ENCODE data around the gene GRPEL1. TPM values are rescaled to one million over a fixed set of nuclear protein-coding genes. Genes with fewer than 3 reads are reported as not detected.

Gene GRPEL1
- total RNA-seq, 4 donors from 2014 or later, result 17.0 to 34.2 (median 27.5) TPM

- H3K4me3 ChIP-seq, result peak overlapping the region; percentile 72 to 100 (median 86)
- WGBS, result 17% methylated on average over 36 of the region's 42 CpGs
- peak overlapping the region; percentile 66 to 90 (median 84) for H3K27ac ChIP-seq (replicated peaks in 1 of 4)
- peaks cover 34 to 46% (median 42%) of the 10 kb centered on the region in 4 donors for H3K4me1 ChIP-seq
- H3K27me3 ChIP-seq, result no peaks in the 10 kb centered on the region
- DNase-seq (ENCODE audit: extremely low spot score), result no peak
- H3K36me3 ChIP-seq, result no peaks in the 10 kb centered on the region
- intact Hi-C loops (cut with DNase I), result loop anchor here (10.0 kb wide), 2 partner anchors 257 to 327 kb away; partner anchors contain the start of genes BLOC1S4 and KIAA0232
- TF ChIP-seq POLR2AphosphoS5 (IDR thresholded peaks at IDR 0.05) (no peak), EP300 (IDR thresholded peaks at IDR 0.05) (no peak), CTCF (IDR thresholded peaks at IDR 0.05) (no peak), POLR2A (IDR thresholded peaks at IDR 0.05; ENCODE audit: low read depth) (no peak)
- H3K9me3 ChIP-seq, result no peaks in the 10 kb centered on the region
Observed at GRCh38 chr4:7041801-7042502, 25.9 kb downstream of the GRPEL1 start.

GRCh38 chr4:7041246-7041645, 26.6 kb downstream of the GRPEL1 start:
- peaks cover 27 to 39% (median 35%) of the 10 kb centered on the region in 4 donors for H3K4me1 ChIP-seq
- TF ChIP-seq EP300 (IDR thresholded peaks at IDR 0.05), result no peak
- TF ChIP-seq POLR2A (IDR thresholded peaks at IDR 0.05; ENCODE audit: low read depth), result no peak
- no peak for TF ChIP-seq CTCF (IDR thresholded peaks at IDR 0.05)
- TF ChIP-seq POLR2AphosphoS5 (IDR thresholded peaks at IDR 0.05), result no peak
- intact Hi-C loops (cut with DNase I), result loop anchor here (10.0 kb wide), 2 partner anchors 256 to 326 kb away; partner anchors contain the start of genes BLOC1S4 and KIAA0232

GRCh38 chr4:7040765-7041164, 27.1 kb downstream of the GRPEL1 start:
- no peak for TF ChIP-seq CTCF (IDR thresholded peaks at IDR 0.05)
- no peak for TF ChIP-seq POLR2A (IDR thresholded peaks at IDR 0.05; ENCODE audit: low read depth)
- DNase-seq (ENCODE audit: extremely low spot score), result no peak
- WGBS, result 86% methylated on average over 4 of the region's 4 CpGs
- Histone ChIP-seq H3K9me3 (no peaks in the 10 kb centered on the region), H3K27ac (replicated peaks in 1 of 4) (no peak overlapping the region), H3K4me1 (peaks cover 22 to 34% (median 30%) of the 10 kb centered on the region in 4 donors), H3K4me3 (no peak overlapping the region), H3K36me3 (no peaks in the 10 kb centered on the region), H3K27me3 (no peaks in the 10 kb centered on the region)
- intact Hi-C loops (cut with DNase I), result loop anchor here (10.0 kb wide), 2 partner anchors 256 to 326 kb away; partner anchors contain the start of genes BLOC1S4 and KIAA0232

More at GRCh38 chr4:7041246-7041645, 26.6 kb downstream of the GRPEL1 start:
- no peaks in the 10 kb centered on the region for H3K27me3 ChIP-seq
- WGBS, result 92% methylated on average over 19 of the region's 19 CpGs
- no peak for DNase-seq (ENCODE audit: extremely low spot score)
- no peak overlapping the region for H3K4me3 ChIP-seq
- H3K9me3 ChIP-seq, result no peaks in the 10 kb centered on the region
- H3K27ac ChIP-seq (replicated peaks in 1 of 4), result no peak overlapping the region
- no peaks in the 10 kb centered on the region for H3K36me3 ChIP-seq

- intact Hi-C loops (cut with DNase I), result no loop called here
- WGBS, result 67% methylated on average over 6 of the region's 6 CpGs
- no peak for DNase-seq (ENCODE audit: extremely low spot score)
Observed at GRCh38 chr4:7037425-7037824, 30.4 kb downstream of the GRPEL1 start.

More at GRCh38 chr4:7037425-7037824, 30.4 kb downstream of the GRPEL1 start:
- Histone ChIP-seq H3K36me3 (peaks cover 0 to 9% (median 2%) of the 10 kb centered on the region in 4 donors), H3K27me3 (no peaks in the 10 kb centered on the region), H3K9me3 (no peaks in the 10 kb centered on the region), H3K4me3 (no peak overlapping the region), H3K4me1 (peaks cover 9 to 14% (median 12%) of the 10 kb centered on the region in 4 donors), H3K27ac (replicated peaks in 1 of 4) (no peak overlapping the region)
- TF ChIP-seq EP300 (IDR thresholded peaks at IDR 0.05), result no peak
- no peak for TF ChIP-seq POLR2A (IDR thresholded peaks at IDR 0.05; ENCODE audit: low read depth)
- TF ChIP-seq CTCF (IDR thresholded peaks at IDR 0.05), result no peak
- TF ChIP-seq POLR2AphosphoS5 (IDR thresholded peaks at IDR 0.05), result no peak
